Measurements from ENCODE around the gene REPIN1. TPM values are rescaled to one million over a fixed set of nuclear protein-coding genes. Genes with fewer than 3 reads are reported as not detected.

REPIN1 gene
- total and polyA plus RNA-seq, 9 of the 15 experiments (the other 6 are each of a cell fraction or from before 2014, with no cell fraction given), result 8.1 to 283 (median 94.3) TPM

DNA sequence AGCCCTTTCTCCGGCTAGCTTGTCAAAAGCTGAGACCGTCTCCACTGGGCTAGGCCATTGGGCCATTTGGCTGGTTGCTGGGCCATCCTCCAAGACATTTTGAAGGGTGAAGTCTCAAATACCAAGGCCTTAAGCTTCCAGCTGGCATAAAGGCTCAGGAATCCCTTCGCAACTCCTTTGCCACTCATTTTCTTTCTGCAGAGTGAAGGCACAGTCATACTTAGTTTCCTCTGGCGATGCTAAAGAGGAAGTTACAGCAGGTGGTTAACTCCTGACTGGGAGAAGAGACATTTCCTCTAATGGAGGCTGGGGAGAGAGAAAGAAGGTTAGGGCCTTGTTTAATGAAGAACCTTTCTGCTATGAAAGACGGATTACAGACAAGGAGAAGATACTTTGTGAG is 4.8 kb upstream of the REPIN1 start:
- no peak overlapping the region for H3K4me3 ChIP-seq
- H3K27me3 ChIP-seq (ENCODE audit: control insufficient read depth in 2 of 2, insufficient read depth in 2 of 2, low read length in 2 of 2), result no peaks in the 10 kb centered on the region; a peak in 1 of 5 replicates
- 0 out of 4 replicates have a peak overlapping the region, but pooled peaks of 1 of the 2 experiments have one; percentile 9 for H3K9ac ChIP-seq (ENCODE audit: insufficient read depth in 1 of 2, low read depth in 2 of 2, low read length in 2 of 2)
- ChIA-PET POLR2A (interaction anchor here (1.2 kb wide), 1 partner anchor 16 kb away, joined by 4 read pairs; no protein-coding TSS in a partner anchor), CTCF (ENCODE audit: low intra/inter-chr PET ratio) (no interaction called here)
- 56% methylated on average over 5 of the region's 5 CpGs for WGBS (ENCODE audit: insufficient coverage, low coverage, missing lambda C conversion rate)
- no peaks in the 10 kb centered on the region for H3K36me3 ChIP-seq (ENCODE audit: control insufficient read depth, insufficient read depth, low read length)
- no peak overlapping the region for H3K27ac ChIP-seq (ENCODE audit: extremely low read depth, low read depth, low read length)
- in situ Hi-C loops (cut with MboI), result no loop called here
- intact Hi-C loops (cut with micrococcal nuclease), result no loop called here
- no TSS peak for BruUV-seq (replicated peaks)
- no peaks in the 10 kb centered on the region for H4K20me1 ChIP-seq (replicated peaks; ENCODE audit: control insufficient read depth, insufficient read depth, low read length)
- peaks cover 5% of the 10 kb centered on the region for H3K9me1 ChIP-seq (ENCODE audit: control insufficient read depth, insufficient read depth, low read length)
- FAIRE-seq, result no peak
- DNase-seq (ENCODE audit: extremely low read depth in 1 of 4, low spot score in 3 of 4), result no peak
- H3K4me1 ChIP-seq (replicated peaks in 1 of 2; ENCODE audit: control insufficient read depth in 2 of 2, insufficient read depth in 2 of 2, low read length in 2 of 2), result peaks cover 29 to 33% of the 10 kb centered on the region in 2 experiments
- peak overlapping the region; percentile 20; the same call in 1 of the 2 replicates for H2AFZ ChIP-seq (ENCODE audit: low read depth, low read length)
- H3K9me3 ChIP-seq (replicated peaks; ENCODE audit: control insufficient read depth, insufficient read depth, low read depth, low read length), result no peaks in the 10 kb centered on the region
- H3K79me2 ChIP-seq (ENCODE audit: control insufficient read depth, insufficient read depth, low read length), result peaks cover 11% of the 10 kb centered on the region
- no peak for ATAC-seq
- H3K4me2 ChIP-seq (ENCODE audit: insufficient read depth, low read length), result no peak overlapping the region
- TF ChIP-seq LEF1 (IDR thresholded peaks at IDR 0.05), result no peak
- peak; percentile 99 for TF ChIP-seq ZNF134 (CRISPR knock-in tag; conservative IDR thresholded peaks at IDR 0.05)
- TF ChIP-seq DACH1 (IDR thresholded peaks at IDR 0.05; ENCODE audit: partially characterized antibody), result no peak
- no peak for TF ChIP-seq SLC30A9 (CRISPR knock-in tag; IDR thresholded peaks at IDR 0.05)
- no peak for TF ChIP-seq MCM7 (IDR thresholded peaks at IDR 0.05)
- TF ChIP-seq, protein P1, sequence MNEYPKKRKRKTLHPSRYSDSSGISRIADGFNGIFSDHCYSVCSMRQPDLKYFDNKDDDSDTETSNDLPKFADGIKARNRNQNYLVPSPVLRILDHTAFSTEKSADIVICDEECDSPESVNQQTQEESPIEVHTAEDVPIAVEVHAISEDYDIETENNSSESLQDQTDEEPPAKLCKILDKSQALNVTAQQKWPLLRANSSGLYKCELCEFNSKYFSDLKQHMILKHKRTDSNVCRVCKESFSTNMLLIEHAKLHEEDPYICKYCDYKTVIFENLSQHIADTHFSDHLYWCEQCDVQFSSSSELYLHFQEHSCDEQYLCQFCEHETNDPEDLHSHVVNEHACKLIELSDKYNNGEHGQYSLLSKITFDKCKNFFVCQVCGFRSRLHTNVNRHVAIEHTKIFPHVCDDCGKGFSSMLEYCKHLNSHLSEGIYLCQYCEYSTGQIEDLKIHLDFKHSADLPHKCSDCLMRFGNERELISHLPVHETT (CRISPR knock-in tag; conservative IDR thresholded peaks at IDR 0.05 in 1 of 2, IDR thresholded peaks at IDR 0.05 in 1 of 2), result no peak
- TF ChIP-seq PRMT5 (CRISPR knock-in tag; IDR thresholded peaks at IDR 0.05), result no peak
- no peak for TF ChIP-seq ZBTB17 (CRISPR knock-in tag; IDR thresholded peaks at IDR 0.05)
- no peak for TF ChIP-seq ZKSCAN1 (IDR thresholded peaks at IDR 0.05; ENCODE audit: low read depth, low read length)
- TF ChIP-seq KLF13 (tag; IDR thresholded peaks at IDR 0.05; ENCODE audit: borderline replicate concordance, low read depth), result no peak
- no peak for TF ChIP-seq TCF7 (IDR thresholded peaks at IDR 0.05; ENCODE audit: borderline replicate concordance)
- TF ChIP-seq L3MBTL2 (IDR thresholded peaks at IDR 0.05), result peak; percentile 42; the same call in 1 of the 2 replicates
- no peak for TF ChIP-seq PRPF4 (IDR thresholded peaks at IDR 0.05; ENCODE audit: insufficient read depth, low read depth, low read length, poor library complexity, severe bottlenecking)
- no peak for TF ChIP-seq CBFA2T3 (IDR thresholded peaks at IDR 0.05)
- no peak for TF ChIP-seq FUS (optimal IDR thresholded peaks at IDR 0.05; ENCODE audit: low read depth, low read length)
- no peak for TF ChIP-seq MED1 (CRISPR knock-in tag; IDR thresholded peaks at IDR 0.05; ENCODE audit: borderline replicate concordance)
- TF ChIP-seq SNRNP70 (optimal IDR thresholded peaks at IDR 0.05; ENCODE audit: low read depth, low read length), result no peak
- TF ChIP-seq MCM2 (IDR thresholded peaks at IDR 0.05; ENCODE audit: low read depth), result no peak
- TF ChIP-seq, protein P2, sequence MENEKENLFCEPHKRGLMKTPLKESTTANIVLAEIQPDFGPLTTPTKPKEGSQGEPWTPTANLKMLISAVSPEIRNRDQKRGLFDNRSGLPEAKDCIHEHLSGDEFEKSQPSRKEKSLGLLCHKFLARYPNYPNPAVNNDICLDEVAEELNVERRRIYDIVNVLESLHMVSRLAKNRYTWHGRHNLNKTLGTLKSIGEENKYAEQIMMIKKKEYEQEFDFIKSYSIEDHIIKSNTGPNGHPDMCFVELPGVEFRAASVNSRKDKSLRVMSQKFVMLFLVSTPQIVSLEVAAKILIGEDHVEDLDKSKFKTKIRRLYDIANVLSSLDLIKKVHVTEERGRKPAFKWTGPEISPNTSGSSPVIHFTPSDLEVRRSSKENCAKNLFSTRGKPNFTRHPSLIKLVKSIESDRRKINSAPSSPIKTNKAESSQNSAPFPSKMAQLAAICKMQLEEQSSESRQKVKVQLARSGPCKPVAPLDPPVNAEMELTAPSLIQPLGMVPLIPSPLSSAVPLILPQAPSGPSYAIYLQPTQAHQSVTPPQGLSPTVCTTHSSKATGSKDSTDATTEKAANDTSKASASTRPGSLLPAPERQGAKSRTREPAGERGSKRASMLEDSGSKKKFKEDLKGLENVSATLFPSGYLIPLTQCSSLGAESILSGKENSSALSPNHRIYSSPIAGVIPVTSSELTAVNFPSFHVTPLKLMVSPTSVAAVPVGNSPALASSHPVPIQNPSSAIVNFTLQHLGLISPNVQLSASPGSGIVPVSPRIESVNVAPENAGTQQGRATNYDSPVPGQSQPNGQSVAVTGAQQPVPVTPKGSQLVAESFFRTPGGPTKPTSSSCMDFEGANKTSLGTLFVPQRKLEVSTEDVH (IDR thresholded peaks at IDR 0.05; ENCODE audit: low read depth, partially characterized antibody), result no peak
- TF ChIP-seq ZNF586 (CRISPR knock-in tag; conservative IDR thresholded peaks at IDR 0.05), result no peak
- TF ChIP-seq, protein P3, sequence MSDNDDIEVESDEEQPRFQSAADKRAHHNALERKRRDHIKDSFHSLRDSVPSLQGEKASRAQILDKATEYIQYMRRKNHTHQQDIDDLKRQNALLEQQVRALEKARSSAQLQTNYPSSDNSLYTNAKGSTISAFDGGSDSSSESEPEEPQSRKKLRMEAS (CRISPR knock-in tag; IDR thresholded peaks at IDR 0.05), result peak; percentile 39; the same call in 1 of the 2 replicates
- peak; percentile 46; the same call in 1 of the 2 replicates for TF ChIP-seq ZFX (CRISPR knock-in tag; IDR thresholded peaks at IDR 0.05)

Data from K562 (cell line).